H4 (cell line): Measurements from ENCODE around the gene LHX4. TPM values are rescaled to one million over a fixed set of nuclear protein-coding genes. Genes with fewer than 3 reads are reported as not detected.

ENCODE experiments used
- DNase-seq: peaks from one replicate; pipeline ENCODE4 v3.0.0-alpha.2; 2015; ENCODE audit warnings: low spot score
- total RNA-seq: library from RNA; depleted of rRNA; stranded (reverse); fragments of >200 nt; shearing (Covaris generic); gene quantifications from 2 replicates; pipeline ENCODE4 v1.2.3, GENCODE V29; 2014

The LHX4 gene
- total RNA-seq, 1 experiment from 2014 or later, result 0.15 TPM

GRCh38 chr1:180271272-180272255, 41.5 kb downstream of the LHX4 start:
- DNase-seq, result peak; percentile 52

GRCh38 chr1:180272395-180272794, 42.3 kb downstream of the LHX4 start:
- no peak for DNase-seq

DNA sequence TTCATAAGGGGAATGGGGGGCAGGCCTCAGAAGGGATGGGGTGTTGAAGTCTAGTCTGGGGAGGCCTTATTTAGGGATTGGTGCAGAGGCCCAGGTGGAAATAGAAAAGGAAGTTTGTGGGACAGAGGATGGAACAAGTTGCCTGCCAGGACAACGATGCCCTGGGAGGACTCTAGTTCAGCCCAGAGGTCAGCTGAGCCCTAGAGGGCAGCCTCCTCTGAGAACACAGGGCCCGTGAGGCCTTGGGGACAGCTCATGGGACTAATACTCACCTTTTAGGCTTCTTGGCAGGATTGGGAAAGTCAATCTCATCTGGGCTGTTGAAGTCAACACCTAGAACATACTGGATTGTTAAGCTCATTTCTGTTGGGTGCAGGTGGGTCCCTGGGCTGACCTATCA, 43.0 kb downstream of the LHX4 start:
- DNase-seq, result no peak

GRCh38 chr1:180274221-180274620, 44.2 kb downstream of the LHX4 start:
- DNase-seq, result no peak

GRCh38 chr1:180275726-180276125, 45.7 kb downstream of the LHX4 start:
- no peak for DNase-seq

DNA sequence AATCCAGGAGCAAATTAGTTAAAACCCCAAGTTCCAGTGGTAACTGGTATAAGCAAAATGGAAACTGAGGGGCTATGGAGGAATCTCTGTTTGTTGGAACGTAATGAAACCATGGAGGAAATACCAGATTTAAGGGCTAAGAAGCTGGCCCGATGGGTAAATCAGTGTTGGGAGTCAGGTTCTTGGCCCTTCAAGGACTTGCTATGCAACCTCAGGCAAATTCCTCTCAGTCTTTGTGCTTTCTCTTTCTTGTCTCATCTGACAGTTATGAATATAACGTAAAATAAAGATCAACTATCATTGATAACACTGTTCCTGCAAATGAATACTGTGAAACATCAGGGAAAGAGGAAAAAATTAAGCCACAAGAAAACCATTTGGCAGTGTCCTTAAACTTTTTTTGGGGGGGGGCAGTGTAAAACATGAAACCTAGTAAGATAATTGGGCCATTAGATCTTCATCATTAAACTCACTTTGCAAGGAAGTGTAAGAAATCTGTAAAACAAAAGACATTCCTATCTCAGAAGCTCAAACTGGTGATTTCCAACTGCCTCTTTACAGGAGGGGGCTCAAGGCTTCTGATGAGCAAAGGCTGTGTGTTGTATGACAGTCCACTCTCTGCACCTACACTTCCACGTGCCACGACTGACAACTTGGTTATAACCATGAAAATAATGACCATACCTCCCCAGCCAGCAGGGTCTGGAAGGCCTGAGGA, 47.6 kb downstream of the LHX4 start:
- DNase-seq, result no peak

DNA sequence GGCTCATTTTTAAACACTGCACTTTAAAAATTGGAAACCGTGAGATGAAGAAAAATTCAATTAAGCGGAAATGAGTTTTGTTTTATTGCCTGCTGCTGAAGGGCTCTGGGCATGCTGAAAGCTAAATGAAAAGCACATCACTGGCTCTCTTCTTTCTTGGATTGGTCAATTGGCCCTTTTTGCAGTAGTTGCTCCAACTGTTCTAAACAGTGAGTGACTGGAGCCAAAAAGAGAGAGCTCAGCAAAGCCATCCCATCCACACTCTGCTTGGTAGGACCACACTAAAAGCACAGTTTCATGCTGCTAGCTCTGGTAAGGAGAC, 48.1 kb downstream of the LHX4 start:
- DNase-seq, result no peak

GRCh38 chr1:180278596-180279395, 48.7 kb downstream of the LHX4 start:
- DNase-seq, result no peak

DNA sequence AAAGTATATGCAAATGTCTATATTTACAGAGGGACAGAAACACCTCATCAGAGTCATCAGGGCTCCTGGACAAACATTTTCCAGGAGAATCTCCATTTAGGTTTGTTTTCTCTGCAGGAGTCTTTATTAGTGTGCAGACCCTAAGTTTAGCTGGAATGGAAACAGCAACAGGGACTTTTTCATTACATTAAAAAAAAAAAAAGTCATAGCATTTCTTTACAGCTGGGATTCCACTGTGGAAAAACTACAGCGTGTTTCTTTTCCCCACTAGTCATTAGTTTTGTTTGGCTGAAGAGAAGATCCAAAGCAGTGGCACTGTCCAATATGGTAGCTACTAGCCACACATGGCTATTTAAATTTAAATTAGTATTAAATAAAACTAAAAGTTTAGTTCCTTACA, 49.6 kb downstream of the LHX4 start:
- DNase-seq, result no peak

DNA sequence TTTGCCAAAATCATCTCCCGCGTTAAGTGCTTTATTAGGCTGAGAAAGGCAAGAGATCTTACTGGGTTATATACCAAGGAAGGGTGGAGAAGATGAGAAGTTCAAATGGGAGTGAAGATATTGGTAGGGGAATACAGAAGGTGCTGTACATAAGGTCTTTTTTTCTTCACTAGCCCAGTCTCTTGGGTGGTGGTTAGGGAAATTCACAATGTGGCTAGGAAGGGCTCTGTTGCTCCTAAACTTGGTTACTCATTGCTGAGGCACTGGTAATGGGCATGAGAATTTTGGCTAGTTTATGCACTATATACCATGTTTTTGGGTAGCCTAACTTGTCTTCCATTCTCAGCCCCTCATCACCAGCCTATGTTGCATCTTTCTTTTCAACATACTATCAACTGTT, 50.6 kb downstream of the LHX4 start:
- no peak for DNase-seq

- DNase-seq, result no peak
Observed at GRCh38 chr1:180281490-180281889, 51.4 kb downstream of the LHX4 start.

- no peak for DNase-seq
Observed at GRCh38 chr1:180282401-180283044, 52.5 kb downstream of the LHX4 start.

DNA sequence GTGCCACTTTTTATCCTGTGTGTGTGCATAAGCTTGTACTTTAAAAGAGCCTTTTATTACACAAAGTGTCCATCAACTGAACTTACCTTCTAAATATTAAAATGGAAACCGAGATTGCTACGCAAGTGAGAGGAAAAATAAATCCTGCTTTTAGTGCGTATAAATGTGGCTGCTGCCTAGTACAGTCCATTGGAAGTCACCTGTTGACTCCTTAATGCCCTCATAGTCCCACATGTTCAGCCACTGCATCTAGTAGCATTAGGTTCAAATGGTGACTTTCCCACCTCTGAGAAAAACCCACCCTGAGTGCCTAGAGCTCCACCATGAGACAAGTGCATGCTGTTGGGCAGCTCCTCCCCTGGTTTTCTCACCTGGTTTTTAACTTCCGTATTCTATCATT, 53.0 kb downstream of the LHX4 start:
- DNase-seq, result no peak

DNA sequence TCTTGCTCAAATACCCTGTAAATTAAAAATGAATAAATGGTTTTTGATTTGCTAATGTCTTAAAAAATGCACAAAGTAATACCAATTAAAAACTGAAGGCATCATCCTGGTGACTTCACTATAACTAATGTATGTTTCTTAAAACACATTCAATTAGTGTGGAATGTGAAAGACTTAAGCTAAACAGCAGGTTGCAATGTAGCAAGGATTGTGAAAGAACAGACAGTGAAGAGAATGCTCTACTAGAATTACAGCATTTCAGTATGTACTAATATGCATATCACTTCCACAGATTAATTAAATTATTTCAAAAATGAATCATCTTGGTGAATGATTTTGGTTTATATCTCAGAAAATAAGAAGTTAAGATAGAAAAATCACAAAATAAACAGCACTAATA, 56.4 kb downstream of the LHX4 start:
- no peak for DNase-seq

DNA sequence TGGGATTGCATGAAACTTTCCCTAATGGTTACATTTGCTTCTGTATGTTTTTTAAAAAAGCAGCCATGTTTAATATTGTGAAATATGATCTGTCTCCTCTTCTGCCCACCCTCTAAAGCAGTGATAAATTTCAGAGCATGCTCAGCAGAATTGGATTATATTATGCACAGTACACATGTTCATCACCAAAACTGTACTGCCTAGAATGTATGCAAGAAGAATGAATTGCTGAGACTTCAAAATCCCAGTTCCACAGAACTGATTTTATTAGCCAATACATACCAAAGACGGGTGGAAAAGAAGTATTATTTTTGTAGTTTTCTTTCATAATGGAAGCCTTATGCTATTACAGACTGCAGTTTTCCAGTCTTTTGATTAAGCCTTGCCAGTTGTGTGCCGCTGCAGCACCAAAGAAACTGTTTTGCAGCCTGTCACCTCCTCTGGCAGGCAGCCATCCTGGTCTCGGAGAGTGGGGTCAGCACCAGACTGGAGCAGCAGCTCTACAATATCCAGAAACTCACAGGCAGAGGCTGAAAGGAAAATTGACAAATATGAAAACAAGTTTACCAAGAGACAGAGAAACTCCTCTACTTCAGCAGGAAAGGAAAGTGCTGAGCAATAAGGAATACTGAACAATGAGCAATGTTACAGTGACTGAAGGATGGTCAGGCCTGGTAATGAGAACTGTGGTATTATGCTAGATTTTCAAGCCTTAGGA, 58.1 kb downstream of the LHX4 start:
- DNase-seq, result no peak

DNA sequence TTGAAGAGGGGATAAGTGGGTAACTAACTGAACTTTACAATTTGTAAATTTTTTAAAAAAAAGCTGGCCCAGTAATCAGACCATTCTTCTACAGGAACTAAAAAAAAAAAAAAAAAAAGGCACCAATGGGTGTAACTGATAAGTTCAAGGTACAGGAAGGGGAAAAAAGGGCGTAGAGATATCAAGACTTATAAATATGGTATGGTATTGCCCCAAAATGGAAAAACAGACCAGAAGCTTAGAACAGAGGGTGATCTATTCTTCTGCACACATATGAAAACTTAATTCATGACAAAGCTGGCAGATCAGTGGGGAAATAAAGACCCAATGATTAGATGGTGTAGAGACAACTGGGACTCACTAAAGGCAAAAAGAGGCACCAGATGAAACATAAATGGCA, 58.9 kb downstream of the LHX4 start:
- DNase-seq, result no peak

- no peak for DNase-seq
Observed at GRCh38 chr1:180290265-180291001, 60.4 kb downstream of the LHX4 start.

GRCh38 chr1:180291004-180291403, 60.9 kb downstream of the LHX4 start:
- peak; percentile 21 for DNase-seq

GRCh38 chr1:180294711-180295110, 64.6 kb downstream of the LHX4 start:
- no peak for DNase-seq

- no peak for DNase-seq
Observed at GRCh38 chr1:180295999-180296398, 65.9 kb downstream of the LHX4 start.
